Medulla oblongata (tissue), 1 donor: ENCODE measurements around the gene NKPD1.
"Not testable (repeated sequence)": the region's sequence is repeated elsewhere in the genome, so short reads cannot be mapped to it uniquely, and the experiment has no call there.

Experiments
- DNase-seq: peaks from one replicate; pipeline ENCODE4 v3.0.0-alpha.2; 2015; ENCODE audit errors: extremely low spot score

NKPD1 gene

GRCh38 chr19:45118591-45119355 lies 42.0 kb downstream of the NKPD1 start:
- not testable (repeated sequence) for DNase-seq

GRCh38 chr19:45118106-45118505 lies 42.7 kb downstream of the NKPD1 start:
- no peak for DNase-seq

- no peak for DNase-seq
These were observed 43.1 kb downstream of the NKPD1 start for GRCh38 chr19:45117671-45118070.

GRCh38 chr19:45117167-45117594 lies 43.6 kb downstream of the NKPD1 start:
- no peak for DNase-seq

GRCh38 chr19:45115809-45116615 lies 44.8 kb downstream of the NKPD1 start:
- no peak for DNase-seq

- DNase-seq: no peak
These were observed 46.7 kb downstream of the NKPD1 start for GRCh38 chr19:45114116-45114515.

GRCh38 chr19:45113628-45114027 lies 47.2 kb downstream of the NKPD1 start:
- no peak for DNase-seq

GRCh38 chr19:45112111-45112827 lies 48.5 kb downstream of the NKPD1 start:
- no peak for DNase-seq
